ENCODE measurements around the gene KDM6A.
"Not testable (repeated sequence)": the region's sequence is repeated elsewhere in the genome, so short reads cannot be mapped to it uniquely, and the experiment has no call there.

Gene KDM6A

GRCh38 chrX:44906041-44906440 lies 33.1 kb downstream of the KDM6A start:
- TF ChIP-seq, protein P1, sequence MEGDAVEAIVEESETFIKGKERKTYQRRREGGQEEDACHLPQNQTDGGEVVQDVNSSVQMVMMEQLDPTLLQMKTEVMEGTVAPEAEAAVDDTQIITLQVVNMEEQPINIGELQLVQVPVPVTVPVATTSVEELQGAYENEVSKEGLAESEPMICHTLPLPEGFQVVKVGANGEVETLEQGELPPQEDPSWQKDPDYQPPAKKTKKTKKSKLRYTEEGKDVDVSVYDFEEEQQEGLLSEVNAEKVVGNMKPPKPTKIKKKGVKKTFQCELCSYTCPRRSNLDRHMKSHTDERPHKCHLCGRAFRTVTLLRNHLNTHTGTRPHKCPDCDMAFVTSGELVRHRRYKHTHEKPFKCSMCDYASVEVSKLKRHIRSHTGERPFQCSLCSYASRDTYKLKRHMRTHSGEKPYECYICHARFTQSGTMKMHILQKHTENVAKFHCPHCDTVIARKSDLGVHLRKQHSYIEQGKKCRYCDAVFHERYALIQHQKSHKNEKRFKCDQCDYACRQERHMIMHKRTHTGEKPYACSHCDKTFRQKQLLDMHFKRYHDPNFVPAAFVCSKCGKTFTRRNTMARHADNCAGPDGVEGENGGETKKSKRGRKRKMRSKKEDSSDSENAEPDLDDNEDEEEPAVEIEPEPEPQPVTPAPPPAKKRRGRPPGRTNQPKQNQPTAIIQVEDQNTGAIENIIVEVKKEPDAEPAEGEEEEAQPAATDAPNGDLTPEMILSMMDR (IDR thresholded peaks at IDR 0.05; ENCODE audit: extremely low read depth, insufficient read depth, missing control alignments): no peak
- DNase-seq (ENCODE audit: low spot score): no peak
- in situ Hi-C loops (cut with MboI; ENCODE audit: low pct_unique_long_range_greater_than_20kb, low sequenced_read_pairs, unreplicated experiment): no loop called here

GRCh38 chrX:44906542-44906941 lies 33.6 kb downstream of the KDM6A start:
- DNase-seq (ENCODE audit: low spot score): no peak
- in situ Hi-C loops (cut with MboI; ENCODE audit: low pct_unique_long_range_greater_than_20kb, low sequenced_read_pairs, unreplicated experiment): no loop called here
- TF ChIP-seq, protein P1 (IDR thresholded peaks at IDR 0.05; ENCODE audit: extremely low read depth, insufficient read depth, missing control alignments): no peak

DNA sequence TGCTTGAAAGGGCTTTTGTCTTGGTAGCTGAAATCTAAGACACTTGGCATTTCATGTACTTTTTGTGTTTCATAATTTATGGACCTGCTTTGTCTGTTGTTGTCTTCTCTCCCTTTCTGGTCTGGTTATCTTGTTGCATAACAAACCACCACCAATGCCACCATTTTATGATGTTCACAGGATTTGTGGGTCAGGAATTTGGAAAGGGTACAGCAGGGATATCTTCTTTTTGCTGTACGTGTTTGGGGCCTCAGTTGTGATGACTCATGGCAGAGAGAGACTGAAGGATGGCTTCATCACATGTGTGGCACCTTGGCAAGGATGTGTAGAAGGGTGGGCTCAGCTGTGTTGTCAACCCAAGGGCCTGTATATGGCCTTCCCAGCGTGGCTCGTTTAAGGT lies 35.2 kb downstream of the KDM6A start:
- in situ Hi-C loops (cut with MboI; ENCODE audit: low pct_unique_long_range_greater_than_20kb, low sequenced_read_pairs, unreplicated experiment): no loop called here

GRCh38 chrX:44908827-44909226 lies 35.8 kb downstream of the KDM6A start:
- in situ Hi-C loops (cut with MboI; ENCODE audit: low pct_unique_long_range_greater_than_20kb, low sequenced_read_pairs, unreplicated experiment): no loop called here
- TF ChIP-seq, protein P1 (IDR thresholded peaks at IDR 0.05; ENCODE audit: extremely low read depth, insufficient read depth, missing control alignments): no peak
- DNase-seq (ENCODE audit: low spot score): no peak

More for the DNA sequence above, 35.2 kb downstream of the KDM6A start:
- TF ChIP-seq, protein P1 (IDR thresholded peaks at IDR 0.05; ENCODE audit: extremely low read depth, insufficient read depth, missing control alignments): no peak
- no peak for DNase-seq (ENCODE audit: low spot score)

DNA sequence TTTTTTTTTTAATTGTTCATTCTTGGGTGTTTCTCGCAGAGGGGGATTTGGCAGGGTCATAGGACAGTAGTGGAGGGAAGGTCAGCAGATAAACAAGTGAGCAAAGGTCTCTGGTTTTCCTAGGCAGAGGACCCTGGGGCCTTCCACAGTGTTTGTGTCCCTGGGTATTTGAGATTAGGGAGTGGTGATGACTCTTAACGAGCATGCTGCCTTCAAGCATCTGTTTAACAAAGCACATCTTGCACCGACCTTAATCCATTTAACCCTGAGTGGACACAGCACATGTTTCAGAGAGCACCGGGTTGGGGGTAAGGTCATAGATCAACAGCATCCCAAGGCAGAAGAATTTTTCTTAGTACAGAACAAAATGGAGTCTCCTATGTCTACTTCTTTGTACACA lies 37.5 kb downstream of the KDM6A start:
- in situ Hi-C loops (cut with MboI; ENCODE audit: low pct_unique_long_range_greater_than_20kb, low sequenced_read_pairs, unreplicated experiment); DNase-seq (ENCODE audit: low spot score): not testable (repeated sequence)

- in situ Hi-C loops (cut with MboI; ENCODE audit: low pct_unique_long_range_greater_than_20kb, low sequenced_read_pairs, unreplicated experiment); DNase-seq (ENCODE audit: low spot score): not testable (repeated sequence)
Observed at GRCh38 chrX:44911074-44911600, 38.1 kb downstream of the KDM6A start.

GRCh38 chrX:44913656-44914531 lies 40.9 kb downstream of the KDM6A start:
- no peak for DNase-seq (ENCODE audit: low spot score)
- TF ChIP-seq, protein P1 (IDR thresholded peaks at IDR 0.05; ENCODE audit: extremely low read depth, insufficient read depth, missing control alignments): no peak
- in situ Hi-C loops (cut with MboI; ENCODE audit: low pct_unique_long_range_greater_than_20kb, low sequenced_read_pairs, unreplicated experiment): no loop called here
